ENCODE measurements around the gene DDX10.

- TF ChIP-seq TAF1 (IDR thresholded peaks at IDR 0.05; ENCODE audit: low read depth): no peak
- TF ChIP-seq YY1 (IDR thresholded peaks at IDR 0.05; ENCODE audit: low read depth): no peak
- TF ChIP-seq ZBTB7A (IDR thresholded peaks at IDR 0.05; ENCODE audit: low read depth): no peak
- TF ChIP-seq CREB1 (IDR thresholded peaks at IDR 0.05; ENCODE audit: low read depth): no peak
- TF ChIP-seq, protein P1, sequence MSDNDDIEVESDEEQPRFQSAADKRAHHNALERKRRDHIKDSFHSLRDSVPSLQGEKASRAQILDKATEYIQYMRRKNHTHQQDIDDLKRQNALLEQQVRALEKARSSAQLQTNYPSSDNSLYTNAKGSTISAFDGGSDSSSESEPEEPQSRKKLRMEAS (IDR thresholded peaks at IDR 0.05): no peak
- no peak for TF ChIP-seq RAD21 (IDR thresholded peaks at IDR 0.05; ENCODE audit: low read depth)
- TF ChIP-seq, protein P2, sequence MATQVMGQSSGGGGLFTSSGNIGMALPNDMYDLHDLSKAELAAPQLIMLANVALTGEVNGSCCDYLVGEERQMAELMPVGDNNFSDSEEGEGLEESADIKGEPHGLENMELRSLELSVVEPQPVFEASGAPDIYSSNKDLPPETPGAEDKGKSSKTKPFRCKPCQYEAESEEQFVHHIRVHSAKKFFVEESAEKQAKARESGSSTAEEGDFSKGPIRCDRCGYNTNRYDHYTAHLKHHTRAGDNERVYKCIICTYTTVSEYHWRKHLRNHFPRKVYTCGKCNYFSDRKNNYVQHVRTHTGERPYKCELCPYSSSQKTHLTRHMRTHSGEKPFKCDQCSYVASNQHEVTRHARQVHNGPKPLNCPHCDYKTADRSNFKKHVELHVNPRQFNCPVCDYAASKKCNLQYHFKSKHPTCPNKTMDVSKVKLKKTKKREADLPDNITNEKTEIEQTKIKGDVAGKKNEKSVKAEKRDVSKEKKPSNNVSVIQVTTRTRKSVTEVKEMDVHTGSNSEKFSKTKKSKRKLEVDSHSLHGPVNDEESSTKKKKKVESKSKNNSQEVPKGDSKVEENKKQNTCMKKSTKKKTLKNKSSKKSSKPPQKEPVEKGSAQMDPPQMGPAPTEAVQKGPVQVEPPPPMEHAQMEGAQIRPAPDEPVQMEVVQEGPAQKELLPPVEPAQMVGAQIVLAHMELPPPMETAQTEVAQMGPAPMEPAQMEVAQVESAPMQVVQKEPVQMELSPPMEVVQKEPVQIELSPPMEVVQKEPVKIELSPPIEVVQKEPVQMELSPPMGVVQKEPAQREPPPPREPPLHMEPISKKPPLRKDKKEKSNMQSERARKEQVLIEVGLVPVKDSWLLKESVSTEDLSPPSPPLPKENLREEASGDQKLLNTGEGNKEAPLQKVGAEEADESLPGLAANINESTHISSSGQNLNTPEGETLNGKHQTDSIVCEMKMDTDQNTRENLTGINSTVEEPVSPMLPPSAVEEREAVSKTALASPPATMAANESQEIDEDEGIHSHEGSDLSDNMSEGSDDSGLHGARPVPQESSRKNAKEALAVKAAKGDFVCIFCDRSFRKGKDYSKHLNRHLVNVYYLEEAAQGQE (IDR thresholded peaks at IDR 0.05; ENCODE audit: low read depth): no peak
- no peak for TF ChIP-seq TEAD4 (IDR thresholded peaks at IDR 0.05)
- TF ChIP-seq EP300 (IDR thresholded peaks at IDR 0.05; ENCODE audit: borderline replicate concordance): no peak
- no peak for TF ChIP-seq CEBPB (IDR thresholded peaks at IDR 0.05)
Observed at GRCh38 chr11:108966978-108967377, 302.1 kb downstream of the DDX10 start.
